Spleen (tissue), 11 donors: ENCODE data around the gene LPCAT1. TPM values are rescaled to one million over a fixed set of nuclear protein-coding genes. Genes with fewer than 3 reads are reported as not detected.
A peak's percentile ranks its signal among the peaks of the same experiment; 100 is the strongest.
"Not testable (repeated sequence)": the region's sequence is repeated elsewhere in the genome, so short reads cannot be mapped to it uniquely, and the experiment has no call there.

Source experiments
- DNase-seq: peaks from one replicate; pipeline ENCODE4 v3.0.0-alpha.2; 2020
- H3K27ac ChIP-seq, 8 donors: fragments of 200-600 bp; sonication (generic) in 7 of 8; 1 replicate in 4 of 8; 2 replicates in 4 of 8; pipeline versions ENCODE4 v1.5.0 to v1.8.0; 2016 to 2021; ENCODE audit warnings: inconsistent platforms in 4 of 8, mild to moderate bottlenecking in 4 of 8, moderate library complexity in 1 of 8
- H3K27me3 ChIP-seq, 7 donors: fragments of 200-600 bp; sonication (generic) in 6 of 7; replicated peaks in 1 of 7; 1 replicate in 4 of 7; 2 replicates in 3 of 7; pipeline versions ENCODE4 v1.5.0 to v1.8.0; 2016 to 2021; ENCODE audit warnings: inconsistent platforms in 3 of 7, mild to moderate bottlenecking in 1 of 7
- H3K36me3 ChIP-seq, 6 donors: fragments of 200-600 bp; sonication (generic) in 5 of 6; 1 replicate in 4 of 6; 2 replicates in 2 of 6; pipeline versions ENCODE4 v1.5.0 to v1.8.0; 2016 to 2021; ENCODE audit warnings: inconsistent platforms in 2 of 6
- H3K4me1 ChIP-seq, 6 donors: fragments of 200-600 bp; sonication (generic) in 5 of 6; 1 replicate in 3 of 6; 2 replicates in 3 of 6; pipeline versions ENCODE4 v1.5.0 to v1.8.0; 2016 to 2021; ENCODE audit warnings: inconsistent platforms in 3 of 6
- H3K4me3 ChIP-seq, 8 donors: fragments of 200-600 bp; sonication (generic) in 7 of 8; 1 replicate in 4 of 8; 2 replicates in 4 of 8; pipeline versions ENCODE4 v1.5.0 to v1.8.0; 2016 to 2021; ENCODE audit warnings: inconsistent platforms in 4 of 8, mild to moderate bottlenecking in 4 of 8, moderate library complexity in 2 of 8
- H3K9me3 ChIP-seq, 8 donors: fragments of 200-600 bp; sonication (generic) in 7 of 8; 1 replicate in 4 of 8; 2 replicates in 4 of 8; pipeline versions ENCODE4 v1.5.0 to v1.8.0; 2016 to 2021; ENCODE audit warnings: inconsistent platforms in 4 of 8
- POLR2A ChIP-seq, 3 donors: fragments of 450-650 bp; IDR thresholded peaks; one replicate each; pipeline ENCODE4 v1.5.1; 2017; ENCODE audit warnings: antibody characterized with exemption in 3 of 3, mild to moderate bottlenecking in 1 of 3
- POLR2AphosphoS5 ChIP-seq, 3 donors: sonication (generic); formaldehyde crosslinking; IDR thresholded peaks; one replicate each; pipeline ENCODE4 v1.5.1; 2017; ENCODE audit warnings: antibody characterized with exemption in 3 of 3
- WGBS, 5 donors: extraction: QIAGEN DNeasy Blood & Tissue Kit in 3 of 5; methylation state at CpG; one replicate each; pipeline versions ENCODE4 v1.1.5 to v1.1.7; 2013 to 2018; 5-methylcytosine and 5-hydroxymethylcytosine counted together
- intact Hi-C: fragments of 100-400 bp; cut with DNase I; formaldehyde crosslinking; loops from one replicate; pipeline ENCODE4 v1.15.0; 2023; ENCODE audit warnings: low total_unique reads
- polyA plus RNA-seq, 3 donors: library from polyadenylated mRNA; stranded (reverse); fragments of 200-250 nt; gene quantifications; one replicate each; pipeline ENCODE4 v1.2.1, GENCODE V29; 2013
- total RNA-seq, 7 donors: library from RNA; depleted of rRNA in 3 of 7; stranded (reverse); fragments of >200 nt in 3 of 7; fragmentation: NEBNext Ultra II Directional in 4 of 7; extraction: Animal tissue kit (Norgen Biotek cat#: 25700) in 4 of 7; gene quantifications; one replicate each; pipeline versions ENCODE4 v1.1.0 to v1.2.1, GENCODE V29; 2016 to 2021
- TF ChIP-seq, protein P1 (sequence below), 11 experiments: fragments of 200-600 bp in 7 of 11; fragments of 450-650 bp in 4 of 11; sonication (generic) in 4 of 11; IDR thresholded peaks in 8 of 11; conservative IDR thresholded peaks in 3 of 11; 1 replicate in 7 of 11; 2 replicates in 4 of 11; pipeline versions ENCODE4 v1.4.0 to v1.8.0; 2016 to 2021; ENCODE audit warnings: antibody characterized with exemption in 11 of 11, inconsistent platforms in 4 of 11, mild to moderate bottlenecking in 1 of 11
- donor health status: healthy with polysubstance abuse.
- donor health status: DM: no; HTN: no; CAD: no; lungs with moderate emphysema.
- donor health status: DM: no; HTN: no; CAD: no.
- donor health status: Bipolar disorder and iron deficiency.
- donor health status: healthy.
- donor health status: DM: no; HTN: no; CAD: no.
- donor health status: DM: yes; HTN: yes; CAD: no.

Gene LPCAT1
- total and polyA plus RNA-seq, 10 donors: 52.2 to 322 (median 174) TPM

DNA sequence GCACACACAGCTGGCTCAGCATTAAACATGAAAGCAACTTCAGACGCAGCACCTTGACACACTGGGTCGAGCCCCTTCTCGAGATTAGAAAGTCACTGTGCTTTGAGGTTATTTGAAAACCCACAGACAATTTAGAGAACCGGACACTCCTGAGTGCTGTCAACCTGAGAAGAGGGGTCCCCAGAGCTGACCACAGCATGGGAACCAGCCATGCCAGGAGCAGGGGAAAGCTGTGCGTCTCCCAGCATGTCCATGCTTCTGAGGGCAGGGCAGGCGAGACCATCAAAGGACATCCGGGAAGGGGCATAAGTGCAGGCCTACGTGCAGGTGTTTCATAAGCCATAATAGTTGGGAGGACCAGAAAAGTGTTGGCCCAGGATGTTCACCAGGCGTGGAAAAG lies 99.0 kb downstream of the LPCAT1 start:
- peaks cover 4 to 51% (median 41%) of the 10 kb centered on the region in 8 donors for H3K9me3 ChIP-seq
- intact Hi-C loops: no loop called here
- peak; percentile 29 for DNase-seq
- TF ChIP-seq, protein P1, sequence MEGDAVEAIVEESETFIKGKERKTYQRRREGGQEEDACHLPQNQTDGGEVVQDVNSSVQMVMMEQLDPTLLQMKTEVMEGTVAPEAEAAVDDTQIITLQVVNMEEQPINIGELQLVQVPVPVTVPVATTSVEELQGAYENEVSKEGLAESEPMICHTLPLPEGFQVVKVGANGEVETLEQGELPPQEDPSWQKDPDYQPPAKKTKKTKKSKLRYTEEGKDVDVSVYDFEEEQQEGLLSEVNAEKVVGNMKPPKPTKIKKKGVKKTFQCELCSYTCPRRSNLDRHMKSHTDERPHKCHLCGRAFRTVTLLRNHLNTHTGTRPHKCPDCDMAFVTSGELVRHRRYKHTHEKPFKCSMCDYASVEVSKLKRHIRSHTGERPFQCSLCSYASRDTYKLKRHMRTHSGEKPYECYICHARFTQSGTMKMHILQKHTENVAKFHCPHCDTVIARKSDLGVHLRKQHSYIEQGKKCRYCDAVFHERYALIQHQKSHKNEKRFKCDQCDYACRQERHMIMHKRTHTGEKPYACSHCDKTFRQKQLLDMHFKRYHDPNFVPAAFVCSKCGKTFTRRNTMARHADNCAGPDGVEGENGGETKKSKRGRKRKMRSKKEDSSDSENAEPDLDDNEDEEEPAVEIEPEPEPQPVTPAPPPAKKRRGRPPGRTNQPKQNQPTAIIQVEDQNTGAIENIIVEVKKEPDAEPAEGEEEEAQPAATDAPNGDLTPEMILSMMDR (IDR thresholded peaks at IDR 0.05 in 8 of 11, conservative IDR thresholded peaks at IDR 0.05 in 3 of 11): no peak
- TF ChIP-seq POLR2A (IDR thresholded peaks at IDR 0.05) (no peak), POLR2AphosphoS5 (IDR thresholded peaks at IDR 0.05) (no peak)
- WGBS, 5 donors: 89 to 94% (median 90%) methylated on average over 6 to 9 of the region's 9 CpGs
- H3K27me3 ChIP-seq: peaks cover 0 to 10% (median 0%) of the 10 kb centered on the region in 7 donors
- H3K27ac ChIP-seq: no peak overlapping the region
- H3K4me3 ChIP-seq: no peak overlapping the region
- no peaks in the 10 kb centered on the region for H3K4me1 ChIP-seq
- no peaks in the 10 kb centered on the region for H3K36me3 ChIP-seq

DNA sequence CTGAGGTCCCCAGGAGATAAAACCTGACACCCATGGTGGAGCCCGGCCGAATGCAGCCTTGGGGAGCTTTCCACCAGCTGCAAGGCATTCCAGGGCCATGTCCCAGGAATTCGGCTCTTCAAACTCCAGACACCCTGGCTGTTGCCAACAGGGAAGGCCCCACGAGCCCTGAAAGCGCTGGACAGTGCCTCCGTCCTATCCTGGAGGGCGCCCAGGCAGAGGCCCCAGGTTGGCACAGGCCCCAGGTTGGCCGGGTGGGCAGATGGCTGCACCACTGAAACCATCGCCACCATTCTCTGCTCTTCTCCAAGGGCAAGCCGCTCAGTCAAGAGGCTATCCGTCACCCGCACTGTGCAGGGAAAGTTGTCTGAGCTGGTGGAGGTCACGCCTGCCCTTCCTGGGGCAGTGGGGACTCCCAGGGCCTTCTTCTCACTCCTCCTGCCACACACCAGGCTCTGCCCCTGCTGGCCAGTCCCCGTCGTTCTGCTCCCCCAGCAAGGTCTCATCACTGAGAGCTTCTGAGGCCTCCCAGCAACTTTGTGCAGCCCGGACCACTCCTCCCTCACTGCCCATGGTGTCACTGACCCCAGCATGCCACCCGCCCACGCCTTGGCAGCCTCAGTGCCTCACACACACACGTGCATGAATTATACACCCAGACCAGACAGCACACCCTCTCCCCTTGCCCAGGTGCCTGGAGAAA lies 99.7 kb downstream of the LPCAT1 start:
- no peak overlapping the region for H3K27ac ChIP-seq
- H3K36me3 ChIP-seq: no peaks in the 10 kb centered on the region
- intact Hi-C loops: no loop called here
- peak; percentile 52 for DNase-seq
- TF ChIP-seq, protein P1 (IDR thresholded peaks at IDR 0.05 in 8 of 11, conservative IDR thresholded peaks at IDR 0.05 in 3 of 11): no peak
- no peak for TF ChIP-seq POLR2A (IDR thresholded peaks at IDR 0.05)
- no peak for TF ChIP-seq POLR2AphosphoS5 (IDR thresholded peaks at IDR 0.05)
- H3K9me3 ChIP-seq: peaks cover 4 to 44% (median 34%) of the 10 kb centered on the region in 8 donors
- H3K4me1 ChIP-seq: no peaks in the 10 kb centered on the region
- 80 to 89% (median 81%) methylated on average over 19 of the region's 19 CpGs for WGBS, 5 donors
- peaks cover 0 to 10% (median 0%) of the 10 kb centered on the region in 7 donors for H3K27me3 ChIP-seq
- no peak overlapping the region for H3K4me3 ChIP-seq

DNA sequence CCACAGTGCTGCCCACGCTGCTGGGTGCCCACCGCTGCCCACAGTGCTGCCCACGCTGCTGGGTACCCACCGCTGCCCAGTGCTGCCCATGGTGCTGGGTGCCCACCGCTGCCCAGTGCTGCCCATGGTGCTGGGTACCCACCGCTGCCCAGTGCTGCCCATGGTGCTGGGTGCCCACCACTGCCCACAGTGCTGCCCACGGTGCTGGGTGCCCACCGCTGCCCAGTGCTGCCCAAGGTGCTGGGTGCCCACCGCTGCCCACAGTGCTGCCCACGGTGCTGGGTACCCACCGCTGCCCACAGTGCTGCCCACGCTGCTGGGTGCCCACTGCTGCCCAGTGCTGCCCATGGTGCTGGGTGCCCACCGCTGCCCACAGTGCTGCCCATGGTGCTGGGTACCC lies 101.2 kb downstream of the LPCAT1 start:
- H3K27ac ChIP-seq, H3K27me3 ChIP-seq, H3K4me3 ChIP-seq, H3K36me3 ChIP-seq, H3K4me1 ChIP-seq, intact Hi-C loops: not testable (repeated sequence)
- peak; percentile 11 for DNase-seq
- peaks cover 0 to 29% (median 19%) of the 10 kb centered on the region in 8 donors for H3K9me3 ChIP-seq
- 80 to 91% (median 87%) methylated on average over 8 to 13 of the region's 13 CpGs; no CpG with 5 or more reads in 1 of the 5 donors for WGBS, 5 donors

DNA sequence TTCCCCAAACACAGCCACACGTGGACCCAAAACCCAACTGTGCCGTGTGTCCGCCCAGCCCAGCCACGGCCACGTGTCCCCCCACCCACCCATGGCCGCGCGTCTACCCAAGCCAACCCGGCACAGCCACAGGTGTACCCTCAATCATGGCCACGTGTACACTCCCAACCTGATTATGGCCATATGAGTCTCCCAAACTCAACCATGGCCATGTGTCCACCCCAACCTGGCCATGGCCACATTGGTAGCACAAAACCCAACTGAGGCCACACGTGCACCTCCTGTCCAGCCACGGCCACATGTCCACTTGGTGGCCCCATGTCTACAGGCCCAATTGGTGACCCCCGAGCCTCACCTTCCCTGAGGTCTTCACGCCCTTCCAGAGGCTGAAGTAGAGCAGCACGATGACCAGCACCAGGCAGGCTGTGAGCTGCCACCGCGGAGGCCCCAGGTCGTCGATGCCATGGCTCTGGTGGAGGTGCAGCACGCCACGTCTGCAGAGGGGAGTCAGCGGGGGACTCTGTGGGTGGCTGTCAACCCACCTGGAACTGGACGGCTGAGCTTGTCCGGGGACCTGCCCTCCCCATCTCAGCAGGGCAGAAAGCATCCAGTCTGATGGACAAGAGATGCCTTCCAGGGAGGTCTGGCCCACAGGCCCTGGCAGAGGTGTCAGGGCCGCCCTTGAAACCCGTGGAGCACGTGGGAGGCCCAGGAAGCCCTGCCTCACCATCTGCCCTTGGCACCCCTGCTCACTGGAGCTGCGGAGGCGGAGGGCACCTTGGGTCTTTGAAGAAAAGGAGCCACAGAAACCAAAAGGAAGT lies 102.0 kb downstream of the LPCAT1 start:
- Histone ChIP-seq H3K4me1 (no peaks in the 10 kb centered on the region), H3K4me3 (no peak overlapping the region), H3K27ac (no peak overlapping the region), H3K27me3 (peaks cover 0 to 10% (median 0%) of the 10 kb centered on the region in 7 donors), H3K9me3 (peaks cover 0 to 21% (median 11%) of the 10 kb centered on the region in 8 donors), H3K36me3 (no peaks in the 10 kb centered on the region)
- intact Hi-C loops: no loop called here
- TF ChIP-seq POLR2A (IDR thresholded peaks at IDR 0.05): no peak
- no peak for TF ChIP-seq POLR2AphosphoS5 (IDR thresholded peaks at IDR 0.05)
- TF ChIP-seq, protein P1 (IDR thresholded peaks at IDR 0.05 in 8 of 11, conservative IDR thresholded peaks at IDR 0.05 in 3 of 11): no peak
- 88 to 94% (median 90%) methylated on average over 20 to 29 of the region's 29 CpGs for WGBS, 5 donors
- DNase-seq: peak; percentile 57
